Measurements from ENCODE around the gene PSENEN.
"Not testable (repeated sequence)": the region's sequence is repeated elsewhere in the genome, so short reads cannot be mapped to it uniquely, and the experiment has no call there.

The PSENEN gene

DNA sequence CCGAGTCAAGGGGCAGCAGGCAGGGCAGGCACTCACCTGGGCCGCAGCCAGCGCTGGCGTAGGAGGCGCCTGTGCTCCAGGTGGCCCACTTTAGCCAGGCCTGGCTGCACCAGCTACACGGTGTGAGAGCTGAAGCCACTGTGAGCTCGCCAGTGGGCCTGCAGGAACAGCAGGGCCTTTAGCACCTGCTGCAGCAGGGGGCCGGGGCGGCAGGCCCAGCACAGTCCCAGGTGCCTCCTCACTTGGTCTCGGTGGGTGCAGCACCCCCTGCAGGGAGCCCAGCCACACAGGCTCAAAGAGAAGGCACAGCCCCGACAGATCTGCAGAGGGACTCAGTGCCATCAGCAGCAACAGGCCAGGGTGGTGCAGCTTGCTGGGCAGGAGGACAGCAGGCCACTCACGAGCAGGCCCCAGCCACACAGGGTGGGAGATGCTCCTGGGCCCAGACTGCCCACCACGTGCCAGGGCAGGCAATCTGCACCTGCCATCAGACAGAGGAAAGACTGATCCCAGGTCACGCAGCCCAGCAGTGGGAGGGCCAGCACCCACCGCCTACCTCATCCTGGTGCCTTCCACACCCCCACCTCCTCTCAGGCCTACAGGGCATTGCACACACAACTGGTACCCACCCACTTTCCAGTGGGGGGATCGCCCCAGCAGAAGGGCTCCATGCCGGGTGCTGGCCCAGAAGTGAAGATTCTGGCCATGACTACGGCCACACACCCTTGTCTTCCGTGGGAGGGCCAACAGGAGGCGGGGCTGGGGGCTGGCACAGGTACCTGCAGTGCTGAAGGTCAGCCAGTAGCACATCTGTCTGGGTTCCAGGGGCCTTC is 45.7 kb downstream of the PSENEN start:
- peak; percentile 13 to 79 for DNase-seq

DNA sequence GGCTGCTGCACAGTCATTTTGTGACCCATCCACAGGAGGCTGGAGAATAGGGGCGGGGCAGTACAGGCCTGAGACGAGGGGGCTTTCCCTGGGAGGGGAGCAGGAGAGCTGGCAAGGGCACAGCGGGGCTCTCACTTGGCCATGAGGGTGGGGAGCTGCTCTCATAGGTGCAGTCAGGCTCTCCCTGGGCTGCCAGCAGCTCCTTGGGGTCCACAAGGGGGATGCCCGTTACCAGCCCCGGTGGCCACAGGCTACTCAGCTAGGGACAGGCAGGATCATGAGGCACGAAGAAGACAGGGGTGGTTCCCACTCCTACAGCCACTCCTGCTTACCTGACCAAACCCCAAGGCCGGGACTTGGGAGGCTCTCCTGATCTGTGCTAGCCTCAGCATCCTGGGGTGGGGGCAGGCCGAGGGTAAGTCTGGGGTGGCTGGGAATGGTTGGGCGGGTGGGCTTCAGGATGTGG is 46.4 kb downstream of the PSENEN start:
- no peak for DNase-seq

DNA sequence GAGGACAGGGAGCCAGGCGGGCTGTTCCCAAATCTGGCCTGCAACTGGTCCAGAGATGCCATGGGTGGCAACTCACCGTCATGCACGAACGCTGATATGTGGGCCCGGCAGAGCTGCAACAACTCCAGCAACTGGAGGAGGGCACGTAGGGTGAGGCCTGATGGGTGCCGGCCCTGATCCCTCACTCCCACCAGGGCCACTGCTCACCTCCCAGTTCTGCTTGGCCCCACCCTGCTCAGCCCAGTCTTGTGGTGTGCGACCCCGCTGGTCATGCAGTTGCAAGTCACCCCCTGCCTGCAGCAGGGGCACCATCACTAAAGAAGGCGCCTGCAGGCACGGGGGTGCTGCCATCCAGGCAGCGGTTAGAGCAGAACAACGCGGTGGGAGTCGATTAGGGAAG is 46.9 kb downstream of the PSENEN start:
- DNase-seq = no peak

DNA sequence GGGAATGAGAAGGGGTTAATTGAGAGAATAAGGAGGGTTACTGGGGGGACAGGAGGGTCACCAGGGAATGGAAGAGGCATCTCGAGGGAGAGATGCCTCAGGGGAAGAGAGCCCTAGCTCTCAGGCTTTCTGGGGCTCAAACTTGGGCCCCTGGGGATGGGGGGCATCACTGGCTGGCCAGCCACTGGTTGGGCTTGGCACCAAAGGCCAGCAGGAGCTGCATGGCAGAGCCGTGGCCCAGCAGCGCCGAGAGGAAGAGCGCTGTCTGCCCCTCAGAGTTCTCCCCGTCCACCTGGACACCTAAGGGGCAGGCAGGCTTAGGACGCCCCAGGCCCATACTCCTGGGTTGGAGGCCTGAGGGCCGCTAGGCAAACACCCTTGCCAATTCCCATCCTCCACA is 47.4 kb downstream of the PSENEN start:
- DNase-seq = no peak

DNA sequence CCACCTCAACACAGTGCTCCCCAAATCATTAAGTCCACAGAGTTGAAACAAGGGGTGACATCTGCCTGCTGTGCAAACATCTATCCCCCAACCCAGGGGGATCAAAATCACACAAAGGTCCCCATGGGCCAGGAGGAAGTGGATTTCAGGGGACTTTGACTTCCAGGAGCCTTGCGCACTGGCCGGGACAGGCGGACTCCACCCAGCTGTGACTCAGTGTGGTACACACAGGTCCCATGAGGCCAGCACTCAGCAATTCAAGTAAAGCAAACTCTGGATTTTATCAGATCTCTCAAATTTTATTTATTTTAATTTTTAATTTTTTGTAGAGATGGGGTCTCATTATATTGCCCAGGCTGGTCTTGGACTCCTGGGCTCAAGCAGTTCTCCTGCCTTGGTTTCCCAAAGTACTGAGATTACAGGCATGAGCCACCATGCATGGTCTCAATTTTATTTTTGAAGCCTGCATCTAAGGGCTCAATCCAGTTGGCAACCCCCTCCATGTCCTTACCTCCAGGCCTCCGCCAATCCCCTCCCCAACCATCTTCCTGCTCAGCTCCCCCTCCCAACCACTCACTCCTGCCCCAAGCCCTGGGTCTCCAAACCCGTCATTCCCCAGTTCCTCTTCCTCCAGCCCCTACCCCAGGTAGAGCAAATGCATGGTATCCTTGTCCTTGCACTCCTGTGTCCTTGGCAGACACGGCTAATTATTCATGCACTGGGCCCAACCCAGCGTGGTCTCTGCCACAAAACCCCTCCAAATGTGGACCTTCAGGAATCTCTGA is 48.1 kb downstream of the PSENEN start:
- no peak for DNase-seq

DNA sequence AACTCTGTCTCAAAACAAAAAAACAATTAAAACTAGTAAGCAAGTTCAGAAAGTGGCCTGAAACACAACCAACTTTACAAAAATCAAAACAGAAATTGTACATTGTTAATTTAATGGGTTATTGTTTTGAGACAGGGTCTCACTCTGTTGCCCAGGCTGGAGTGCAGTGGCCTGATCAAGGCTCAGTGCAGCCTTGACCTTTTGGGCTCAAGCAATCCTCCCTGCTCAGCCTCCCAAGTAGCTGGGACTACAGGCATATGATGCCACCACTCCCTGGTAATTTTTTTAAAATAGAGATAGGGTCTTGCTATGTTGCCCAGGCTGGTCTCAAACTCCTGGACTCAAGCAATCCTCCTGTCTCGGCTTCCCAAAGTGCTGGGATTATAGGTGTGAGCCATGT is 50.1 kb downstream of the PSENEN start:
- not testable (repeated sequence) for DNase-seq
